Activated effector memory CD4-positive, alpha-beta T cell treated with anti-CD3 and anti-CD28 coated beads, Interleukin-2, amount 50 U/mL, for 16 hours (primary cell): ENCODE data around the gene PTPRJ.
A peak's percentile ranks its signal among the peaks of the same experiment; 100 is the strongest.

ENCODE experiments used
- DNase-seq: peaks from one replicate; pipeline ENCODE4 v3.0.0-alpha.2; 2020

The PTPRJ gene

DNA sequence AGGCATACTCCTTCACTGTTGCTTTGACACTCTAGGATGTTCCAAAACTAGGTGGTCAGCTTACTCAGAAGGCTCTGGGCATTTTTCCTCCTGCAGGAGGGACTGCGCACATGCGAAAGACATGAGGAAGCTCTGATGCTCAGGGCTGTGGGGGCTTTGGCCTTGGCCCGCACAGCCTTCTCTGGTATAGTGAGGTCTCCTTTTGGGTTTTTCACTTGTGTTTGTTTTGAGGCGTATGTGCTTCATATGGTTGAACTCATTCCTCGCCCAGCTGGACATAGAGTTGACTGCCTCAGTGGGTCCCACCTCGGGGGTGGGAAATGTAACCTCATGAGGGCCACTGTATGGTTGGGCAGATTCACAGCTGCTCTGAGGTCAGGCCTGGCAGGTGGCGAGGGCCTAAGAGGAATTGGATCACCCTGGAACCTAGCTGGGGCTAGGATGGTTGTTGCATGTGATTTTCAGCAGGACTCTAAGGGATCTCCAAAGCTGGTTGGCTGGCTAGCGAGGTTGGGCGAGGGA, 63.7 kb downstream of the PTPRJ start:
- no peak for DNase-seq

DNA sequence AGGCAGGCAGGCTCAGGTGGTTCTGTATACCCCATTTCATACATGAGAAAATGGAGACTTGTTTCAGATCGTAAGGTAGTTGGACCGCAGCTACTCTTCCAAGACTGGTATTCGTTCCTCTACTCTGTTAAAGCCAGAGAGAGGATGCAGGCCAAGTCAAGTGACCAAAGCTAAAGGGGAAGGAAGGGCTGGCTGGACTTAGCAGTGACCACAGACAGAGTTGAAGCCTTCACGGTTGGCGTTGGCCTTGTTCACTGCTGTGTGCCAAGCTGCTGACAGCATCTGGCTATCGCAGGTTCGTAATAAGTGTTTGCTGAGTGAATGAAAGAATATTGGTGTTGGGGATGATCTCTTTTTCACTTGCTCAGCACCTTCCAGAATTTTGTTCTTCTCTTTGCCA, 64.2 kb downstream of the PTPRJ start:
- DNase-seq = no peak

- DNase-seq = no peak
Observed at GRCh38 chr11:48045536-48045935, 65.2 kb downstream of the PTPRJ start.

DNA sequence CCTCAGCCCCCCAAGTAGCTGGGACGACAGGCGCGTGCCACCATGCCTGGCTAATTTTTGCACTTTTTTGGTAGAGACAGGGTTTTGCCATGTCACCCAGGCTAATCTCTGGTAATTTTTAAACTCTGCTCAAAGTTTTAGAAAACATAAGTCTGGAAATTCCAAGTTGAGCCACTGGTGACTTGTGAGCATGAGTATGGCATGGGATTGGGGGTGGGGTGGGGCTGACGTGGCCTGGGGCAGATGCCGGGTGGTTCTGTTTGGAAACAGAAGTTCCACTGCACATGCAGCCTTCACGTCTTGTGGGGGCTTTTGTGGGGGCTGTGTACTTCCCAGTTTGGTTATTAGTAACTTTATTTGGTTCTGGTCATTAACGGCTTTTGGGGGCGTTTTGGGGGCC, 67.3 kb downstream of the PTPRJ start:
- no peak for DNase-seq

DNA sequence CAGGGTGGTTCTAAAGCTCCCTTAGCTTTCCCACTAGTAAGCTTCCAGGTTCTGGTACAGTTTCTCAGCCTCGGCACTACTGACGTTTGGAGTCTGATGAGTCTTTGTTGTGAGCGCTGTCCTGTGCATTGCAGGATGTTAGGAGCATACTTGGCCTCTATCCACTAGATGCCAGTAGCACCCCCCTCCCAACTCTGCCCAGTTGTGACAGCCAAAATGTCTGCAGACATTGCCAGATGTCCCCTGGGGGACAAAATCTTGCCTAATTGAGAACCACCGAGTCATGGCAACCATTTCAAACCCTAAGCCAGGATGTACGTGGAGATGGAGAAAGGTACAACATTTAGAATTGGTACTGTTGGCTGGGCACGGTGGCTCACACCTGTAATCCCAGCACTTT, 68.7 kb downstream of the PTPRJ start:
- DNase-seq = no peak

GRCh38 chr11:48050304-48050703, 69.9 kb downstream of the PTPRJ start:
- DNase-seq = no peak

DNA sequence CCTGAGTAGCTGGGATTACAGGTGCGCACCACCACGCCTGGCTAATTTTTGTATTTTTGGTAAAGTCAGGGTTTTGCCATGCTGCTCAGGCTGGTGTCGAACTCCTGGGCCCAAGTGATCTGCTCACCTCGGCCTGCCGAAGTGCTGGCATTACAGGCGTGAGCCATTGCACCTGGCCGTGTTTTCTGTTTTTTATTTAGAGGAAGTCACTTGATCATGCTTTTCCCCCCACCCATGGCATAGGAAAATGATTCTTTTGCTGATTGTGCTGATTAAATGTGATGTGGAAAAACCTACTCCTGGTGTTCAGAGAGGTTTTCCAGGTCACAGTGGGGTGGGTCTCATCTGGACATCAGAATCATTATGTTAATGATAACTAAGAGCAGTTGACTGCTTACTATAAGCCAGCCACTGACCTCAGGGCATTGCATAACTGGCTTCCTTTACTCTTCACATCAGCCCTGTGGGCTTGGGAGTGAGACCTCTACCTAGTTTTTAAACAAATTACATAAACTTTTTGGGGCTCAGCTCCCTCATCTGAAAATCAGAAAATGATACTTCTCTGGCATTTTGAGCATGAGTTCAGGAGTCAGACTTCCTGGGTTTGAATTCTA, 71.0 kb downstream of the PTPRJ start:
- no peak for DNase-seq

- DNase-seq = no peak
Observed at GRCh38 chr11:48052183-48053044, 72.1 kb downstream of the PTPRJ start.

GRCh38 chr11:48054994-48055291, 74.6 kb downstream of the PTPRJ start:
- no peak for DNase-seq

DNA sequence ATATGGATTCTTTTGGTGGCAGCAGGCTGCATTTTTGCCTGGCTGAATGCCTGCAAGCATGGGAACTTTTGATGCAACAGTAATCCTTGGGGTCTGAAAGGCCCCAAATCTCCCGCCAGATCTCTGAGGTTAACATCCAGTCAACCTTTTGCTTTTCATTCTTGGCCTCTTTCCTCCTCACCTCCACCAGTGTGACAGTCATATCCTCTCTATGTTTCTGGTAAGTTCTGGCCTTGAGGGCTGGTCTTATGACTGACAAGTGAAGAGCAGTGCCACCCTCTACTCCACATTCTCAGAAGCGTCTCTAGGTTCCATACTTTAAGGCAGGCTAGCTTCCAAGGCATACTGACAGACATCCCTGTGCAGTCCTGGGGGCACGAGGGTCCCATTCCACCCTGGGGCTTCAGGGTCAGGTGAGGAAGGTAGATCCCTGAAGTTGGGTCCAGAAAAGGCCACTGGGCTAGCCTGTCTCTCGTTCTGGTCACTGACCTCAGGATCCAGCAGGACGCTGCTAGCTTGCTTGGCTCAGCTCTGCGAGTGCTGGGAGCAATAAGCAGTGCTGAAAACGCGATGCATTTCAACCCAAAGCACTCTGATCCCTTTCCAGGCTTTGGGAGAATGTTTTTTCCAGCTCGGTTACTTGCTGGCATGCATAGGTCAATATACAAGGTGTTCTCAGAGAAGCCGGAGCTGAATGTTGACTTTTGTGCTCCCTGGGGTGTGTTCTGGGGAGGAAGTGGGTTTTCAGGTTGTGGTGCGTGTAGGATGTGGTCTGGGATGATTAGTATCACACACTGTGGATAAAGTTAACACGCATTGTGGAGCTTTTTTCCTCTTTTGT, 75.2 kb downstream of the PTPRJ start:
- DNase-seq = peak; percentile 80

DNA sequence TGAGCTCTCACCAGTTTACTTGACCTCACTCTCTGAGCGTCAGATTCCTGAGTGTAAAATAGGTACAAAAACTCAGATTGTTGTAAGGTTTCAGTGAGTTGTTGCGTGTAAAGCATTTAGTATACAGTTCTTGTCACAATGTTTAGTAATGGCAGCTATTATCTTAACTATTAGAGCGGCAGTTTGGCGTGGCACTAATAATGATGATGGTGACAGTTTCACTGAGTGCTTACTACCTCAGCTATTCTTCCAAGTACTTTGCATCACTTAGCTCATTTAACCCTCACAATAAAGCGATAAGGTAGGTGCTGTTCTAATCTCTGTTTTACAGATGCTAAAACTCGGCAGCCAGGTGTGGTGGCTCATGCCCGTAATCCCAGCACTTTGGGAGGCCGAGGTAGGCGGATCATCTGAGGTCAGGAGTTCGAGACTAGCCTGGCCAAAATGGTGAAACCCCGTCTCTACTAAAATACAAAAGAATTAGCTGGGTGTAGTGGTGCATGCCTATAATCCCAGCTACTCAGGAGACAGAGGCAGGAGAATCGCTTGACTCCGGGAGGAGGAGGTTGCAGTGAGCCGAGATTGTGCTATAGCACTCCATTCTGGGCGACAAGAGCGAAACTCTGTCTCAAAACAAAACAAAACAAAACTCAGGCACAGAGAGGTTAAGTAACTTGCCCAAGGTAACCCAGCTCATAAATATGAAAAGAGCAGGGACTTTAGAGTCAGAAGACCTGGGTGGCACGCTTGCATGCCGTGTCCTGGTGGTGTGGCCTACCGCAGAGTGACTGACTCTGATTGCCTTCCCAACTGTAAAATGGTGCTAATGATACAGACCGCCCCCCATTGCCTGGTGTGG, 76.2 kb downstream of the PTPRJ start:
- DNase-seq = no peak

GRCh38 chr11:48058064-48058463, 77.7 kb downstream of the PTPRJ start:
- DNase-seq = no peak

GRCh38 chr11:48058788-48059187, 78.4 kb downstream of the PTPRJ start:
- no peak for DNase-seq

GRCh38 chr11:48062649-48063048, 82.3 kb downstream of the PTPRJ start:
- DNase-seq = no peak

- DNase-seq = no peak
Observed at GRCh38 chr11:48063424-48063978, 83.1 kb downstream of the PTPRJ start.

GRCh38 chr11:48064306-48064705, 83.9 kb downstream of the PTPRJ start:
- DNase-seq = no peak

DNA sequence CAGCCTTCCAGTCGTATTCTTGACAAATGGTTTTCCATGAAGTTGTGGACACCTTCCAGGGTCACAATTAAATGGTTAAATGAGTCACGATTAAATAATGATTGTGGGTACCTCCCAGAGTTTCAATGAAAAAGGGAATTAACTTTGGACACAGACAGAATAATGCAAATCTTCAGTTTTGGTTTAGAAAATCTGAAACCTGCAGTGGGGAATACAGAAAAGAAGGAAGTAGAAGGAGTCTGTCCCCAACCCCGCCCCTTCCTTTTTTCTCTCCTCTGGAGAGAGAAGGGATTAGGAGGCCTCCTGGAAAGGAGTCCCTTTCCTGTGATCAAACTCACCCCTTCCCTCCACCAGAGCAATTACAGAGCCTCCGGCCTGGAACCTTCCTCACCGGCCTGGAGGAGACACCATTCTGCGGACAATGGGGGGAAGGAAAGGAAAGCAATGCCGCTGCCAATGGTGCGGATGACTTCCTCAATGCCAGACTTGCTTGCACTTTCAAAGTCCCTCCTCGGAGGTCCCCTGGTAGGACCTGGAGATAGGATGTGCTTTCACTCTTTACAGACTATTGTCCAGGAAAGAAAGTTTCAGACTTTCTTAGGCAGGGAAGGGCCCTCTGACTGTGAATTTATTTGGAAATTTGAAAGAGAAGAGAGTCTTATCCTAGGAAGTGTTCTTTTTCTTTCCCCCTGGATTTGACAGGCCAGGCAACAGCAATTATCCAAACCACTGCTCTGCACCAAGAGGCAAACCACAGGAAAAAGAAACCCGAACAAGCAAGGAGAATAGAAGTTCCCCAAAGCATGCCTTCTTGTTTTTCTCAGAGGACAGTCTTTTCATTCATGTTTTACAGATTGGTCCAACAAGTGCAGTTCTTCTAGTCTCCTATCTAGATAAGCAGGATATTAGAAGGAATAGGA, 86.8 kb downstream of the PTPRJ start:
- no peak for DNase-seq

DNA sequence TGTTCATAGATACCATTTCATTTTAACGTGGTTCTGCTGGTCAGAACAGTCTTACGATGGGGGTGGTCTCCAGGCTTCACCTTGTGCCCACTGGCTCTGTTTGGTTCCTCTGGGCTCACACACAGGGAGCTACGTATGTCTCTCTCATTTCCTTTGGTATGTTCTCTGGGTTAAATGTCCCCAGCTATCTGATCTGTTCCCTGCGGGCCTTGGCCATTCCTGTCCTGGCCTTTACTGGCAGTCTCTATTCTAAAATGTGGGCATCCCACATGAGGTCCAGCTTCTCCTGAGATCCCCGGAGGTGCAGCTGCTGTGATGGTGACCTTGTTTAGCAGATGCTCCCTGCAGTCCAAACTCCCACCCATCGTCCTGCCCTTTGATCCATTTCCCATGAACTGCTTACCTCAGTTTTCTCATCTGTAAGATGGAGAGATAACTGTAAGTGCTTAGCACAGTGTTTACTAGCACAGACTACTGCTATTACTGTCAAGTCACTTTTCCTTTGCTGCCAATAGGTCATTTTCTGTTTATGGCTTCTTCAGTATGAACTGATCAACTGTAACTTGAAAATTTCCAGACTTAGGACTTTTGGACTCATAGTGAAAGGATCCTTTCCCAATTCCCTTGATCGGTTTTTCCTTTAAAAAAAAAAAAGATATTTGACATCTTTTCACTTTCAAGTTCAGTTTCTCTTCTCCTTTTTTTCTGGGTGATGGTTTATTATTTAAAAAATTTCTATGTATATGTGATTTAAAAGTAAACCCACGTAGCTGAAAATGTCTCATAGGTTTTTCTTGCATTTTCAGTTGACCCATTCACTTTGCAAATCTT, 92.9 kb downstream of the PTPRJ start:
- peak; percentile 38 for DNase-seq

- DNase-seq = no peak
Observed at GRCh38 chr11:48074425-48075181, 94.2 kb downstream of the PTPRJ start.
